ENCODE results near the gene RD3L.

Gene RD3L

GRCh38 chr14:103892247-103892646 is 50.1 kb downstream of the RD3L start:
- no peak for DNase-seq

GRCh38 chr14:103891667-103892215 is 50.6 kb downstream of the RD3L start:
- no peak for DNase-seq

DNA sequence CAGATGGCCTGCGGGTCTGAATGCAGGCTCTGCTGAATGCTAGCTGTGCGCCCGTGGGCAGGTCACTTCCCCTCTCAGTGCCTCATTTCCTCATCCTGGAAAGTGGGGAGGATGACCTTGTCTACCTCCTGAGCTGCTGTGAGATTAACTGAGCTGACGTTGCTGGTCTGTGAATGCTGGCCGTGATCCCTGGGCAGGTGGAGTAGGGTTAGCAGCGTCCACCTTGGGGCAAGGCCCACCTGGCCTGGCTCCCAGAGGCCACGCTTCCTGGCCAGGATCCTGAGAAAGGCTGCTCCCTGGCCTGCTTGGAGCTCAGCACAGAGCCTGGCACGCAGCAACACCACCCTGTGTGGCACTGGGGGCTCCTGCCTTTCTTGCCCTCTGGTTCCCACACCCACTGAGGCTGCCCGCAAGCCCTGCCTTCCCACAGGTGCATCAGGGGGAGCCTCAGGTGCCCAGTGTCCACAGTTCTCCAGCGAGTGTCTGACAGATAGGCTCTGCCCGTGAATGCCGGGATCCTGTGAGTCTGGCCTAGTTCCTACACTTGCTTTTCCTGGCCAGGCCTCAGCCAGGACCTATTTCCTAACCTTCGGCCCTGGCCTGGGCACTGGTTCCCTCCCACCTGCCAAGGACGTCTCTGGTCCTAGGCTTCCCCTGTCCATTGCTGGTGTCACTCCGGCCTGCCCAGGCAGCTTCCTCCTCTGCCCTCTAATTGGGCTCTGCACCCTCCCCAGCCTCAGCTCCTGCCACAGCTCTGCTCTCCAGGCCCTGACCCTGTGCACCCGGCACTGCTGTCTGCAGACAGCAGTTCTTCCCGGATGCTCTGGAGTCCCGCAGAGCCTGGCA is 51.3 kb downstream of the RD3L start:
- DNase-seq = no peak

Measured in NCI-H524 treated with DMSO at 0.1 percent for 48 hours (cell line).